ENCODE measurements around the gene GLRX5.

The GLRX5 gene

DNA sequence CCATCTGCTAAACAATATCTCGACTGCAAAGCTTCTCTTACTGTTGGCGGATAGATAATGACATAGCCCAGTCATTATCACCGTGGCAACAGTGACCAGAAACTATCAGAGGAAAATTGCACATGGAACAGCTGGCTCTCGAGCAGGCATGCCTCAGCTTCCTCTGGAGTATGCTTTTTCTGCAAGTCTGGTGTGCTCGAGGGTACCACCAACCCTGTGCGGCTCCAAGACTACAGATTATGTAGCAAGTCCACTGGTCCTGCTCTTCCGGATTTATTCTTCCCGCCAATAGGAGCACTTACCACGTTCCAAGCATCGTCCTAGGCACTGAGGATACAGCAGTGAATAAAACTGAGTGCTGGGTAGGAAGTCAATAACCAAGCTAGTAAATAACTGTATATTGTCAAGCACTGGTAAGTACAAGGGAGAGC, 1.4 kb upstream of the GLRX5 start:
- peak overlapping the region; percentile 89 to 92 (median 90) for H3K4me3 Mint-ChIP-seq
- peaks cover 6% of the 10 kb centered on the region for H3K36me3 Mint-ChIP-seq (ENCODE audit: low read depth)
- no peak for TF ChIP-seq CTCF (IDR thresholded peaks at IDR 0.05; ENCODE audit: unreplicated experiment in 3 of 3)
- peaks cover 76% of the 10 kb centered on the region for H3K4me1 Mint-ChIP-seq
- H3K27ac Mint-ChIP-seq = peak overlapping the region; percentile 57 to 92 (median 86)
- H3K27me3 Mint-ChIP-seq (ENCODE audit: low read depth) = no peaks in the 10 kb centered on the region
- H3K9me3 Mint-ChIP-seq = no peaks in the 10 kb centered on the region

GRCh38 chr14:95533822-95534221, 1.0 kb upstream of the GLRX5 start:
- Mint-ChIP-seq H3K27ac (peak overlapping the region; percentile 57 to 92 (median 86)), H3K4me1 (peaks cover 77% of the 10 kb centered on the region), H3K9me3 (no peaks in the 10 kb centered on the region), H3K27me3 (ENCODE audit: low read depth) (no peaks in the 10 kb centered on the region), H3K36me3 (ENCODE audit: low read depth) (peaks cover 6% of the 10 kb centered on the region), H3K4me3 (peak overlapping the region; percentile 89 to 92 (median 90))
- no peak for TF ChIP-seq CTCF (IDR thresholded peaks at IDR 0.05; ENCODE audit: unreplicated experiment in 3 of 3)

DNA sequence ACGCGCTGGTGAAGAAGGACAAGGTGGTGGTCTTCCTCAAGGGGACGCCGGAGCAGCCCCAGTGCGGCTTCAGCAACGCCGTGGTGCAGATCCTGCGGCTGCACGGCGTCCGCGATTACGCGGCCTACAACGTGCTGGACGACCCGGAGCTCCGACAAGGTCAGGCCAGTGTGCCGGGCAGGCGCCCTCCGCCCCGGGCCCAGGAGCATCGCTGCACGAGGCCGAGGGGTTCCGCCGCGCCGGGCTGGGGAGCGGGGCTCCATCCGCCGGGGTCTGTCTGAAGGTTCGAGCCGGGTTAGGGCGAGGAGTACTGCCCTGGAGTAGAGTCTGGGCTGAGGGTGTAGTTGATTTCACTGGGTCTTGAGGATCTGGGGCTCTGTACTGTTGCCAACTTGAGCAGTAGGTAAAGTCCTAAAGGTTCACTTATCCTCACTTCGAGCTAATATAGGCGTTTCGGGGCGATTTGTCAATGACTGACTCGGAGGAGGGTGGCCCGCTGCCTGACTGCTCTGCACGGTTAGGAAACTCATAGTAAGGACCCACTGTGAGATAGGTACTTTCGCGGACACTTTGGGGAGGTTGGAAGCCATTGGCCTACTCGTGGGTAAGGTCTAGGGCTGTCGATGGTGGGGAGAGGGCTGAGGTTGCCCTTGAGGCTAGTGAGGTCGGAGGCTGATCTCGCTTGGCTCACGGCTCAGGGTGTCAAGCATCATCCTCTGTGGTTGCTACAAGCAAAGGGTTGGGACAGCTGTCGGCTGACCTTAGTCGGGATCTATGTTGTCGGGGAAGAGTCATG, 574 bp downstream of the GLRX5 start:
- peaks cover 65% of the 10 kb centered on the region for H3K4me1 Mint-ChIP-seq
- H3K36me3 Mint-ChIP-seq (ENCODE audit: low read depth) = no peaks in the 10 kb centered on the region
- H3K4me3 Mint-ChIP-seq = peak overlapping the region; percentile 92 to 97 (median 93)
- H3K9me3 Mint-ChIP-seq = no peaks in the 10 kb centered on the region
- TF ChIP-seq CTCF (IDR thresholded peaks at IDR 0.05; ENCODE audit: unreplicated experiment in 3 of 3) = no peak
- no peaks in the 10 kb centered on the region for H3K27me3 Mint-ChIP-seq (ENCODE audit: low read depth)
- peak overlapping the region; percentile 75 to 88 (median 86) for H3K27ac Mint-ChIP-seq

DNA sequence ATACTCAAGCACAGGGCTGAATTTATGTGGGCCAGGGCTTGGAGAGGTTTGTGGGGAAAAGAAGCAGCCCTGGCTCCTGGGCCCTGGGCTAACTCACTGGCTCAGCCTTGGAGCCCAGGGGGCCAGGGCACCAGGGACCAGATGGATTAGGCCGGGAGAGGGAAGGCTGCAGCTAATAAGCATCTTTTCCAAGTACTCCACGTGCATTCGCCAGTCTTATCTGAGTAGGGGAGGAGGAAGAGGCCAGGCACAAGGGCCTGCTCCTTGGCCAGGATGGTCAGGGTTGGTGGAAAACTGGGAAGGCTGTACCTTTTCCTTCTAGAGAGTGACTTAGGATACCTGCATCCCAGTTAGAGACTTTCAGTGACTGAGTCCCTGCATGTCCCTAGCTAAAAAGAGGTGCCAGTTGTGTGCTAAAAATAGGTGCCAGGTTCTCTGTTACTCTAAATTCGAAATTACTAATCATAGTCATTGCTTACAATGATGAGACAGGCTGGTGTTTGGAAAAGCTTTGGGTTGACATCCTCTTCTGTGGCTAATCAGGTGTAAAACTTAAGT, 1.3 kb downstream of the GLRX5 start:
- peak overlapping the region; percentile 92 to 97 (median 93) for H3K4me3 Mint-ChIP-seq
- H3K27ac Mint-ChIP-seq = peak overlapping the region; percentile 75 to 88 (median 86)
- H3K27me3 Mint-ChIP-seq (ENCODE audit: low read depth) = no peaks in the 10 kb centered on the region
- no peaks in the 10 kb centered on the region for H3K36me3 Mint-ChIP-seq (ENCODE audit: low read depth)
- TF ChIP-seq CTCF (IDR thresholded peaks at IDR 0.05; ENCODE audit: unreplicated experiment in 3 of 3) = no peak
- no peaks in the 10 kb centered on the region for H3K9me3 Mint-ChIP-seq
- peaks cover 58% of the 10 kb centered on the region for H3K4me1 Mint-ChIP-seq

DNA sequence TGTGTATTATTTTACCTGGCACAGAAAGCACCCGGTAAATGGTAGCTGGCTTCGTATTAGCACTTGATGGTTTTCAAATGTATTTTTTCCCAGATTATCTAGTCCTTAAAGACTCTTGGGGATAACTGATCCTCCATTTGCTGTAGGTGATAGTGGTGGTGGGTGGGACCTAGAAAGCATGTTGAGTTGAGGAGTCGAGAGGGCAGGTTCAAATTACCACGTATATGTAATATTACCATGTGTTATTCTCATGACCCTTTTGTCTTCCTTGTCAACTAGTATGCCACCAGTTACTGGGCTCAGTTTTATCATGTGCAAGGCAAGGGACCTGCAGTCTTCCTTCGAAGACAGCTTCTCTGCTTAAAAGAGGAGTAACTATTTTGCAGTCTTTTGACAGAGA, 1.8 kb downstream of the GLRX5 start:
- Mint-ChIP-seq H3K4me1 (peaks cover 58% of the 10 kb centered on the region), H3K27me3 (ENCODE audit: low read depth) (no peaks in the 10 kb centered on the region), H3K27ac (peak overlapping the region in 1 of 3 experiments; percentile 30), H3K9me3 (no peaks in the 10 kb centered on the region), H3K36me3 (ENCODE audit: low read depth) (no peaks in the 10 kb centered on the region), H3K4me3 (peak overlapping the region; percentile 92 to 97 (median 93))
- no peak for TF ChIP-seq CTCF (IDR thresholded peaks at IDR 0.05; ENCODE audit: unreplicated experiment in 3 of 3)

Measured in nephron (organoid).